ENCODE results near the gene TRAF3IP1.

DNA sequence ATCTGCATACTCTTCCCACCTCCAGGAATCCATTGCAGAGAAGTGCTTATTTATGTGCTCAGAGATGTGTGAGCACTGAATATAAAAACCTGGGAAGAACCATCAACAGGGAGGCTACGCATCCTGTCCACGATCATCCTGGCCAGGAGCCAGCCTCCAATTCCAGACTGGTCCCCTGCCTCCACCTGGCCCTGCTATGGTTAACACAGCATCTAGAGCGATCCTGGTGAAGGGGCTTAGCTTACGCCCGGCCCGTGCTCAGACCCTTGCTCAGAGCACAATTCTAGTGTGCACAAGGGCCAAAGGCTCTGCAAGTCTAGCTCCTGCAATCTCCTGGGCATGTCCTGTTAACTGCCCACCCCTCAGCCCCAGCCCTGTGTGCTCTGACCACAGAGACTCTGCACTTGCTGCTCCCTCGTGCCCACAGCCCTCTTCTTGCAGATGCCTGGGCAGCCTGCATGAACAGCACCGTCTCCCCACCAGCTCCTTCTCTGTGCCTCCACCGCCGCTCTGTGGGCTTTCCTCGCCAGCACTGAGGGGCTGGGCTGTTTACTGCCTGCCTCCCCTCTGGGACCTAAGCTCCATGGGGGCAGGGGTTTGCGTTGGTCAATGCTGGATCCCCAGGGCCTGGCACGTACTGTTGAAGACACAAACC, 38.4 kb upstream of the TRAF3IP1 start:
- TF ChIP-seq SP1 (IDR thresholded peaks at IDR 0.05), result no peak
- TF ChIP-seq, protein P1, sequence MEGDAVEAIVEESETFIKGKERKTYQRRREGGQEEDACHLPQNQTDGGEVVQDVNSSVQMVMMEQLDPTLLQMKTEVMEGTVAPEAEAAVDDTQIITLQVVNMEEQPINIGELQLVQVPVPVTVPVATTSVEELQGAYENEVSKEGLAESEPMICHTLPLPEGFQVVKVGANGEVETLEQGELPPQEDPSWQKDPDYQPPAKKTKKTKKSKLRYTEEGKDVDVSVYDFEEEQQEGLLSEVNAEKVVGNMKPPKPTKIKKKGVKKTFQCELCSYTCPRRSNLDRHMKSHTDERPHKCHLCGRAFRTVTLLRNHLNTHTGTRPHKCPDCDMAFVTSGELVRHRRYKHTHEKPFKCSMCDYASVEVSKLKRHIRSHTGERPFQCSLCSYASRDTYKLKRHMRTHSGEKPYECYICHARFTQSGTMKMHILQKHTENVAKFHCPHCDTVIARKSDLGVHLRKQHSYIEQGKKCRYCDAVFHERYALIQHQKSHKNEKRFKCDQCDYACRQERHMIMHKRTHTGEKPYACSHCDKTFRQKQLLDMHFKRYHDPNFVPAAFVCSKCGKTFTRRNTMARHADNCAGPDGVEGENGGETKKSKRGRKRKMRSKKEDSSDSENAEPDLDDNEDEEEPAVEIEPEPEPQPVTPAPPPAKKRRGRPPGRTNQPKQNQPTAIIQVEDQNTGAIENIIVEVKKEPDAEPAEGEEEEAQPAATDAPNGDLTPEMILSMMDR (IDR thresholded peaks at IDR 0.05; ENCODE audit: low read depth, low read length, missing input control), result no peak
- TF ChIP-seq FOXA1 (IDR thresholded peaks at IDR 0.05), result no peak
- no peak for TF ChIP-seq GABPA (IDR thresholded peaks at IDR 0.05 in 1 of 2, conservative IDR thresholded peaks at IDR 0.05 in 1 of 2)
- TF ChIP-seq, protein P2, sequence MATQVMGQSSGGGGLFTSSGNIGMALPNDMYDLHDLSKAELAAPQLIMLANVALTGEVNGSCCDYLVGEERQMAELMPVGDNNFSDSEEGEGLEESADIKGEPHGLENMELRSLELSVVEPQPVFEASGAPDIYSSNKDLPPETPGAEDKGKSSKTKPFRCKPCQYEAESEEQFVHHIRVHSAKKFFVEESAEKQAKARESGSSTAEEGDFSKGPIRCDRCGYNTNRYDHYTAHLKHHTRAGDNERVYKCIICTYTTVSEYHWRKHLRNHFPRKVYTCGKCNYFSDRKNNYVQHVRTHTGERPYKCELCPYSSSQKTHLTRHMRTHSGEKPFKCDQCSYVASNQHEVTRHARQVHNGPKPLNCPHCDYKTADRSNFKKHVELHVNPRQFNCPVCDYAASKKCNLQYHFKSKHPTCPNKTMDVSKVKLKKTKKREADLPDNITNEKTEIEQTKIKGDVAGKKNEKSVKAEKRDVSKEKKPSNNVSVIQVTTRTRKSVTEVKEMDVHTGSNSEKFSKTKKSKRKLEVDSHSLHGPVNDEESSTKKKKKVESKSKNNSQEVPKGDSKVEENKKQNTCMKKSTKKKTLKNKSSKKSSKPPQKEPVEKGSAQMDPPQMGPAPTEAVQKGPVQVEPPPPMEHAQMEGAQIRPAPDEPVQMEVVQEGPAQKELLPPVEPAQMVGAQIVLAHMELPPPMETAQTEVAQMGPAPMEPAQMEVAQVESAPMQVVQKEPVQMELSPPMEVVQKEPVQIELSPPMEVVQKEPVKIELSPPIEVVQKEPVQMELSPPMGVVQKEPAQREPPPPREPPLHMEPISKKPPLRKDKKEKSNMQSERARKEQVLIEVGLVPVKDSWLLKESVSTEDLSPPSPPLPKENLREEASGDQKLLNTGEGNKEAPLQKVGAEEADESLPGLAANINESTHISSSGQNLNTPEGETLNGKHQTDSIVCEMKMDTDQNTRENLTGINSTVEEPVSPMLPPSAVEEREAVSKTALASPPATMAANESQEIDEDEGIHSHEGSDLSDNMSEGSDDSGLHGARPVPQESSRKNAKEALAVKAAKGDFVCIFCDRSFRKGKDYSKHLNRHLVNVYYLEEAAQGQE (IDR thresholded peaks at IDR 0.05), result no peak
- TF ChIP-seq, protein P3, sequence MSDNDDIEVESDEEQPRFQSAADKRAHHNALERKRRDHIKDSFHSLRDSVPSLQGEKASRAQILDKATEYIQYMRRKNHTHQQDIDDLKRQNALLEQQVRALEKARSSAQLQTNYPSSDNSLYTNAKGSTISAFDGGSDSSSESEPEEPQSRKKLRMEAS (IDR thresholded peaks at IDR 0.05), result no peak
- TF ChIP-seq, protein P4, sequence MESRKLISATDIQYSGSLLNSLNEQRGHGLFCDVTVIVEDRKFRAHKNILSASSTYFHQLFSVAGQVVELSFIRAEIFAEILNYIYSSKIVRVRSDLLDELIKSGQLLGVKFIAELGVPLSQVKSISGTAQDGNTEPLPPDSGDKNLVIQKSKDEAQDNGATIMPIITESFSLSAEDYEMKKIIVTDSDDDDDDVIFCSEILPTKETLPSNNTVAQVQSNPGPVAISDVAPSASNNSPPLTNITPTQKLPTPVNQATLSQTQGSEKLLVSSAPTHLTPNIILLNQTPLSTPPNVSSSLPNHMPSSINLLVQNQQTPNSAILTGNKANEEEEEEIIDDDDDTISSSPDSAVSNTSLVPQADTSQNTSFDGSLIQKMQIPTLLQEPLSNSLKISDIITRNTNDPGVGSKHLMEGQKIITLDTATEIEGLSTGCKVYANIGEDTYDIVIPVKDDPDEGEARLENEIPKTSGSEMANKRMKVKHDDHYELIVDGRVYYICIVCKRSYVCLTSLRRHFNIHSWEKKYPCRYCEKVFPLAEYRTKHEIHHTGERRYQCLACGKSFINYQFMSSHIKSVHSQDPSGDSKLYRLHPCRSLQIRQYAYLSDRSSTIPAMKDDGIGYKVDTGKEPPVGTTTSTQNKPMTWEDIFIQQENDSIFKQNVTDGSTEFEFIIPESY (IDR thresholded peaks at IDR 0.05), result no peak
- no peak for TF ChIP-seq HNF4G (IDR thresholded peaks at IDR 0.05)
- TF ChIP-seq TAF1 (conservative IDR thresholded peaks at IDR 0.05), result no peak
- TF ChIP-seq RXRA (IDR thresholded peaks at IDR 0.05), result no peak
- no peak for TF ChIP-seq YY1 (IDR thresholded peaks at IDR 0.05)
- TF ChIP-seq JUND (IDR thresholded peaks at IDR 0.05), result no peak
- TF ChIP-seq HNF4A (conservative IDR thresholded peaks at IDR 0.05), result no peak
- no peak for TF ChIP-seq NR2F2 (IDR thresholded peaks at IDR 0.05)

All from liver (tissue), 3 donors.